DOHH2 (cell line): Measurements from ENCODE around the gene NRXN3.

Experiments
- EZH2phosphoT487 ChIP-seq: fragments of 200-600 bp; sonication (generic); IDR thresholded peaks from 2 replicates; pipeline ENCODE4 v1.6.1; 2017; ENCODE audit warnings: borderline replicate concordance, mild to moderate bottlenecking, antibody characterized with exemption, low read length, moderate library complexity, mixed read lengths
- TF ChIP-seq, protein P1 (sequence below): fragments of 200-600 bp; sonication (generic); IDR thresholded peaks from one replicate; pipeline ENCODE4 v1.5.1; 2014; ENCODE audit warnings: antibody characterized with exemption, mild to moderate bottlenecking, low read depth, low read length; ENCODE audit not compliant: poor library complexity, severe bottlenecking

DNA sequence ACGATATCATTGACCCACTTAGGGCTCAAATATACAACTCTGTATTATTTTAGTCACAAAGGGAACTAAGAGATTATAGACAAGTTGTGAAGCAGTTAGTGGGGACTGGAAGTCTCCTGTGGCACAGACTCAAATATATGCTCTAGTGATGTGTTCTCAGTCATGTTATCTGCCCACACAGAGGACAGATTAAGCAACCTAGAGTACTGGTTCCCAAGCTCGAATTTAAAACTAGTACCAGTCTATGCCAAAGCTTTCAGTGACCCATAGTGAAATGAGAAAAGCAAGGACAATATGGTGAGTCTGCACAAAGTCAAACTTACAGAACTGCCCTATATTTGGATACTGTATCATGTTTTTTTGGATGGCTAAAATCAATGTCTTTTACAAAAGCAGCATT, 1651.9 kb downstream of the NRXN3 start:
- TF ChIP-seq, protein P1, sequence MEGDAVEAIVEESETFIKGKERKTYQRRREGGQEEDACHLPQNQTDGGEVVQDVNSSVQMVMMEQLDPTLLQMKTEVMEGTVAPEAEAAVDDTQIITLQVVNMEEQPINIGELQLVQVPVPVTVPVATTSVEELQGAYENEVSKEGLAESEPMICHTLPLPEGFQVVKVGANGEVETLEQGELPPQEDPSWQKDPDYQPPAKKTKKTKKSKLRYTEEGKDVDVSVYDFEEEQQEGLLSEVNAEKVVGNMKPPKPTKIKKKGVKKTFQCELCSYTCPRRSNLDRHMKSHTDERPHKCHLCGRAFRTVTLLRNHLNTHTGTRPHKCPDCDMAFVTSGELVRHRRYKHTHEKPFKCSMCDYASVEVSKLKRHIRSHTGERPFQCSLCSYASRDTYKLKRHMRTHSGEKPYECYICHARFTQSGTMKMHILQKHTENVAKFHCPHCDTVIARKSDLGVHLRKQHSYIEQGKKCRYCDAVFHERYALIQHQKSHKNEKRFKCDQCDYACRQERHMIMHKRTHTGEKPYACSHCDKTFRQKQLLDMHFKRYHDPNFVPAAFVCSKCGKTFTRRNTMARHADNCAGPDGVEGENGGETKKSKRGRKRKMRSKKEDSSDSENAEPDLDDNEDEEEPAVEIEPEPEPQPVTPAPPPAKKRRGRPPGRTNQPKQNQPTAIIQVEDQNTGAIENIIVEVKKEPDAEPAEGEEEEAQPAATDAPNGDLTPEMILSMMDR: no peak
- no peak for TF ChIP-seq EZH2phosphoT487
